ENCODE data around the gene KRTAP6-1. TPM values are rescaled to one million over a fixed set of nuclear protein-coding genes. Genes with fewer than 3 reads are reported as not detected.

Gene KRTAP6-1
- total RNA-seq, 4 donors from 2014 or later, result not detected

DNA sequence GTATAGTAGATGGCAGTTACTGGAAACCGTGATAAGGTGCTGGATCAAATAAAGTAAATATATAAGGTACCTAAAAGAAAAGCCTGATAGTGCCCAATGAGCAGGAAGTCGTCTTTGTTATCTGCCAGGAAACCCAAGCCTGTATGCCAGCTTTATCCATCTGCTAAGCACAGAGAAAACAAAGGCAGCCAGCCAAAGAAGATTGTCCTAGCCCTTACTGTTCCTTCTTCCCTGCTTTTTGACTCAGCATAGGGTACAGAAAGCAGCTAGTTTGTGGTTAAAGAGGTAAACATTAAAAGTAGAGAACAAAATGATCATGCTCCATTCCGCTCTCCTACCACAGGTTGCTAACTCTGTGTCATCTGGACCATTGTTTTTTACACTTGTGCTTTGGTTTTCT lies 33.6 kb downstream of the KRTAP6-1 start:
- 39 to 49% methylated on average over 3 of the region's 3 CpGs for WGBS, 2 donors

DNA sequence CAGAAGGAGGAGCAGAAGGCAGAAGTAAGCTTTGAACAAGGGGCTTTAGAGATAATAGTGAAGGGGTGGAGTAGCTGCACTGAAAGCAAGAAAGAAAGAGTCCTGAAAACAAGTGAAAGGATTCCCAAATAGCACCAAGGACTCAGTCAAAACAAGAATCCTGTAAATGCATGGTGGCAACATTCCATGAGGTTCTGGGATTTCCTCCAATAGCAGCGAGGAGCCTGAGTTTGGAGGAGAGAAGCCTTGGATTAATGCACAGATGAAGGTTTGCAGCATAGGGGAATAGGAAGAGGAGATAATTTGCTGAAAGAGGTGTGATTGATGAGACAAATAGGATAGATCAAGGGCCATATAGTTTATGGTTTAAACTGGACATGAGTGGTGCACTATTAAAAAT lies 34.4 kb downstream of the KRTAP6-1 start:
- WGBS, 2 donors, result 33 to 48% methylated on average over 1 of the region's 1 CpG
- no peak for DNase-seq
- Histone ChIP-seq H3K4me3 (no peak overlapping the region), H3K36me3 (no peaks in the 10 kb centered on the region), H3K4me1 (no peaks in the 10 kb centered on the region), H3K27me3 (no peaks in the 10 kb centered on the region), H3K27ac (no peak overlapping the region), H3K9me3 (no peaks in the 10 kb centered on the region)
- TF ChIP-seq, protein P1, sequence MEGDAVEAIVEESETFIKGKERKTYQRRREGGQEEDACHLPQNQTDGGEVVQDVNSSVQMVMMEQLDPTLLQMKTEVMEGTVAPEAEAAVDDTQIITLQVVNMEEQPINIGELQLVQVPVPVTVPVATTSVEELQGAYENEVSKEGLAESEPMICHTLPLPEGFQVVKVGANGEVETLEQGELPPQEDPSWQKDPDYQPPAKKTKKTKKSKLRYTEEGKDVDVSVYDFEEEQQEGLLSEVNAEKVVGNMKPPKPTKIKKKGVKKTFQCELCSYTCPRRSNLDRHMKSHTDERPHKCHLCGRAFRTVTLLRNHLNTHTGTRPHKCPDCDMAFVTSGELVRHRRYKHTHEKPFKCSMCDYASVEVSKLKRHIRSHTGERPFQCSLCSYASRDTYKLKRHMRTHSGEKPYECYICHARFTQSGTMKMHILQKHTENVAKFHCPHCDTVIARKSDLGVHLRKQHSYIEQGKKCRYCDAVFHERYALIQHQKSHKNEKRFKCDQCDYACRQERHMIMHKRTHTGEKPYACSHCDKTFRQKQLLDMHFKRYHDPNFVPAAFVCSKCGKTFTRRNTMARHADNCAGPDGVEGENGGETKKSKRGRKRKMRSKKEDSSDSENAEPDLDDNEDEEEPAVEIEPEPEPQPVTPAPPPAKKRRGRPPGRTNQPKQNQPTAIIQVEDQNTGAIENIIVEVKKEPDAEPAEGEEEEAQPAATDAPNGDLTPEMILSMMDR (IDR thresholded peaks at IDR 0.05), result no peak
- TF ChIP-seq POLR2A (IDR thresholded peaks at IDR 0.05), result no peak
- intact Hi-C loops (cut with DNase I), result no loop called here

More for the DNA sequence above, 33.6 kb downstream of the KRTAP6-1 start:
- intact Hi-C loops (cut with DNase I), result no loop called here
- Histone ChIP-seq H3K4me3 (no peak overlapping the region), H3K4me1 (no peaks in the 10 kb centered on the region), H3K9me3 (no peaks in the 10 kb centered on the region), H3K36me3 (no peaks in the 10 kb centered on the region), H3K27ac (no peak overlapping the region), H3K27me3 (no peaks in the 10 kb centered on the region)
- DNase-seq, result no peak
- no peak for TF ChIP-seq POLR2A (IDR thresholded peaks at IDR 0.05)
- TF ChIP-seq, protein P1 (IDR thresholded peaks at IDR 0.05), result no peak

DNA sequence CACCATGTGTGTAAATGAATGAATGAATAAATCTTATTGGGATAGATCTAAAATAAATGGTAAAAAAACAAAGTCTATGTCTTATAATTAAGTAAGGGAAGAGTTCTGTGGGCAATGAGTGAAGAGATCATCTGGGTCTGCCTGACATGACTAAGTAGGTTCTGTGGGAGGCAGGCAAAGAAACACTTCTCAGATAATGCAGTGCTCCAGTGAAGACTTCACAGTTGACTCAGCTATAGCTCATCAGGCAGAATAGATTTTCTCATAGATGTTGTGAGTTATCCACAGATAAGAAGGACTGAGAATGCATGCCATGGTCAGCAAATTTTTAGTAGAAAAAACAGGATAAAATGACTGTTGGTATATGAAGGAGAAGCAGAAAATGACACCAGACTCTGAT lies 36.0 kb downstream of the KRTAP6-1 start:
- H3K4me1 ChIP-seq, result no peaks in the 10 kb centered on the region
- no peaks in the 10 kb centered on the region for H3K36me3 ChIP-seq
- no peaks in the 10 kb centered on the region for H3K9me3 ChIP-seq
- intact Hi-C loops (cut with DNase I), result no loop called here
- TF ChIP-seq, protein P1 (IDR thresholded peaks at IDR 0.05), result no peak
- no peak for TF ChIP-seq POLR2A (IDR thresholded peaks at IDR 0.05)
- no peak overlapping the region for H3K27ac ChIP-seq
- H3K4me3 ChIP-seq, result no peak overlapping the region
- H3K27me3 ChIP-seq, result no peaks in the 10 kb centered on the region
- DNase-seq, result no peak

DNA sequence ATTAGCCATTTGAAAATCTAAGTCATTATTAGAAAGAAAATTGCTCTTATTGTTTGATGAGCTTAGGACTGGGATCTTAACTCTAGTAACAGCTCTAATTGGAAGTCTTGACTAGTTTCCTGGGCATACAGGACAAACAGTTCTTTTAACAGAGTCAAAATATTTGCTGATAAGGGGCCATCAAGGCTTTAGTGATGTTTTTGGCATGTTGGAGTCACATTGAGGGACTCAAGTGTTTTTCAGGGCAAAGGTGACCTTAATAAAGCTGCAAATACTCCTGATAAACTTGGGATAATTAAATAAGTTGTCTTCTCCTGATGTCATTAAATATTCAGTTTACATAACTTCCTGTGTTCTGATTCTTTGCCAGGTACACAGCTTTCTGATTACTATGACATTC lies 46.1 kb downstream of the KRTAP6-1 start:
- H3K27me3 ChIP-seq, result no peaks in the 10 kb centered on the region
- DNase-seq, result no peak
- H3K4me3 ChIP-seq, result no peak overlapping the region
- intact Hi-C loops (cut with DNase I), result no loop called here
- H3K9me3 ChIP-seq, result no peaks in the 10 kb centered on the region
- H3K36me3 ChIP-seq, result no peaks in the 10 kb centered on the region
- no peaks in the 10 kb centered on the region for H3K4me1 ChIP-seq
- TF ChIP-seq, protein P1 (IDR thresholded peaks at IDR 0.05), result no peak
- no peak for TF ChIP-seq POLR2A (IDR thresholded peaks at IDR 0.05)
- no peak overlapping the region for H3K27ac ChIP-seq

DNA sequence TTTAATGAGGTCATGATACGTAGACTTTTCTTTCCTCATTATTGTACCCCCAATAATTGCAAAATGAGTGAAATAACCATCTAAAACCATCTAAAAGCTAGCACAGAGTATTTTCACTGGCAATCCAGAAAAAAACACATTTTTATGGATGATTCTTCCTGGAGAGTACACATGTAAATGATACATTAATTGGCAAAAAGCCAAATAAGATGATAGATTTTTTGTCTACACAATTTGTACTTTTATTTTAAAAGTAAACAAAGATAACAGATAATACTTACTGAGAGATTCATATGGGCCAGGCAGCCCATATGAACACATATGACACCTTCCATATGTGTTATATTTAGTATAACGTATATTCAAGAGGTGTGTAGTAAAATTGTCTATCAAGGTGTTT lies 50.1 kb downstream of the KRTAP6-1 start:
- Histone ChIP-seq H3K4me1 (no peaks in the 10 kb centered on the region), H3K27ac (no peak overlapping the region), H3K9me3 (no peaks in the 10 kb centered on the region), H3K4me3 (no peak overlapping the region), H3K27me3 (no peaks in the 10 kb centered on the region), H3K36me3 (no peaks in the 10 kb centered on the region)
- TF ChIP-seq POLR2A (IDR thresholded peaks at IDR 0.05), result no peak
- TF ChIP-seq, protein P1 (IDR thresholded peaks at IDR 0.05), result no peak
- DNase-seq, result no peak
- WGBS, 2 donors, result 68 to 79% methylated on average over 2 of the region's 2 CpGs
- intact Hi-C loops (cut with DNase I), result no loop called here

Small RNAs within 50 kb of the gene (small RNA-seq; reads per million reads assigned to genes)
- gene KRTAP20-1 (0 reads per million in 4 donors), gene KRTAP20-3 (0 reads per million in 4 donors), gene KRTAP20-4 (0 reads per million in 4 donors), gene KRTAP22-1 (0 reads per million in 4 donors), gene KRTAP22-2 (0 reads per million in 4 donors)

Other genes starting within 250 kb of the KRTAP6-1 start
- gene KRTAP13-2, start 241.7 kb downstream of the KRTAP6-1 start, total RNA-seq, result not detected
- gene KRTAP13-1, start 217.9 kb downstream of the KRTAP6-1 start, total RNA-seq, result not detected
- gene KRTAP13-3, start 188.0 kb downstream of the KRTAP6-1 start, total RNA-seq, result not detected
- not detected for gene KRTAP13-4, start 183.7 kb downstream of the KRTAP6-1 start, total RNA-seq
- not detected for gene KRTAP15-1, start 173.7 kb downstream of the KRTAP6-1 start, total RNA-seq
- gene KRTAP19-1, start 133.6 kb downstream of the KRTAP6-1 start, total RNA-seq, result not detected
- not detected for gene KRTAP19-2, start 126.5 kb downstream of the KRTAP6-1 start, total RNA-seq
- gene KRTAP19-3, start 121.9 kb downstream of the KRTAP6-1 start, total RNA-seq, result not detected
- gene KRTAP19-4, start 116.8 kb downstream of the KRTAP6-1 start, total RNA-seq, result not detected
- gene KRTAP19-5, start 111.8 kb downstream of the KRTAP6-1 start, total RNA-seq, result not detected
- not detected for gene KRTAP19-6, start 72.1 kb downstream of the KRTAP6-1 start, total RNA-seq
- gene KRTAP19-7, start 52.6 kb downstream of the KRTAP6-1 start, total RNA-seq, result not detected
- not detected for gene KRTAP22-2, start 23.5 kb downstream of the KRTAP6-1 start, total RNA-seq
- not detected for gene KRTAP6-3, start 21.5 kb downstream of the KRTAP6-1 start, total RNA-seq
- not detected for gene KRTAP6-2, start 15.0 kb downstream of the KRTAP6-1 start, total RNA-seq
- not detected for gene KRTAP22-1, start 12.8 kb downstream of the KRTAP6-1 start, total RNA-seq
- gene KRTAP20-1, start 2.5 kb upstream of the KRTAP6-1 start, total RNA-seq, result not detected
- gene KRTAP20-4, start 6.7 kb upstream of the KRTAP6-1 start, total RNA-seq, result not detected
- not detected for gene KRTAP20-2, start 21.3 kb upstream of the KRTAP6-1 start, total RNA-seq
- not detected for gene KRTAP20-3, start 28.9 kb upstream of the KRTAP6-1 start, total RNA-seq
- gene KRTAP21-3, start 104.8 kb upstream of the KRTAP6-1 start, total RNA-seq, result not detected
- not detected for gene KRTAP21-2, start 133.3 kb upstream of the KRTAP6-1 start, total RNA-seq
- gene KRTAP21-1, start 141.5 kb upstream of the KRTAP6-1 start, total RNA-seq, result not detected
- not detected for gene KRTAP8-1, start 199.3 kb upstream of the KRTAP6-1 start, total RNA-seq
- not detected for gene KRTAP7-1, start 215.8 kb upstream of the KRTAP6-1 start, total RNA-seq

Data from esophagus squamous epithelium (tissue), 5 donors.